Neutrophil (primary cell): ENCODE measurements around the gene RFX3.
A peak's percentile ranks its signal among the peaks of the same experiment; 100 is the strongest.

Experiments used
- H3K27ac ChIP-seq: fragments of 200-600 bp; sonication (generic); 2 replicates; pipeline ENCODE4 v1.5.1; 2016; ENCODE audit warnings: mild to moderate bottlenecking, moderate library complexity
- H3K27me3 ChIP-seq: fragments of 200-600 bp; sonication (generic); 2 replicates; pipeline ENCODE4 v1.6.0; 2016; ENCODE audit warnings: mild to moderate bottlenecking
- H3K36me3 ChIP-seq: fragments of 200-600 bp; sonication (generic); 2 replicates; pipeline ENCODE4 v1.5.1; 2017
- H3K4me1 ChIP-seq, 2 experiments: fragments of 200-600 bp in 1 of 2; sonication (generic) in 1 of 2; 1 replicate in 1 of 2; 2 replicates in 1 of 2; pipeline versions ENCODE4 v1.5.1 to v1.6.1; 2013 to 2016; ENCODE audit warnings: low read depth in 1 of 2, low read length in 1 of 2, mild to moderate bottlenecking in 1 of 2, moderate library complexity in 1 of 2; ENCODE audit not compliant: control insufficient read depth in 1 of 2, insufficient read depth in 1 of 2
- H3K4me3 ChIP-seq, 2 experiments: fragments of 200-600 bp in 1 of 2; sonication (generic) in 1 of 2; 1 replicate in 1 of 2; 2 replicates in 1 of 2; pipeline ENCODE4 v1.5.1; 2013 to 2016; ENCODE audit warnings: low read depth in 1 of 2, low read length in 1 of 2, mild to moderate bottlenecking in 1 of 2, moderate library complexity in 1 of 2
- H3K9me3 ChIP-seq: fragments of 200-600 bp; sonication (generic); 2 replicates; pipeline ENCODE4 v1.5.1; 2016
- TF ChIP-seq, protein P1 (sequence below): fragments of 200-600 bp; sonication (generic); IDR thresholded peaks from 2 replicates; pipeline ENCODE4 v1.5.1; 2016; ENCODE audit warnings: antibody characterized with exemption

The RFX3 gene

GRCh38 chr9:3397766-3398165 is 128.0 kb downstream of the RFX3 start:
- Histone ChIP-seq H3K4me3 (peak overlapping the region; percentile 40 to 46), H3K36me3 (peaks cover 9% of the 10 kb centered on the region), H3K9me3 (no peaks in the 10 kb centered on the region), H3K27me3 (no peaks in the 10 kb centered on the region), H3K4me1 (peaks cover 16 to 17% of the 10 kb centered on the region in 2 experiments), H3K27ac (peak overlapping the region; percentile 80)
- TF ChIP-seq, protein P1, sequence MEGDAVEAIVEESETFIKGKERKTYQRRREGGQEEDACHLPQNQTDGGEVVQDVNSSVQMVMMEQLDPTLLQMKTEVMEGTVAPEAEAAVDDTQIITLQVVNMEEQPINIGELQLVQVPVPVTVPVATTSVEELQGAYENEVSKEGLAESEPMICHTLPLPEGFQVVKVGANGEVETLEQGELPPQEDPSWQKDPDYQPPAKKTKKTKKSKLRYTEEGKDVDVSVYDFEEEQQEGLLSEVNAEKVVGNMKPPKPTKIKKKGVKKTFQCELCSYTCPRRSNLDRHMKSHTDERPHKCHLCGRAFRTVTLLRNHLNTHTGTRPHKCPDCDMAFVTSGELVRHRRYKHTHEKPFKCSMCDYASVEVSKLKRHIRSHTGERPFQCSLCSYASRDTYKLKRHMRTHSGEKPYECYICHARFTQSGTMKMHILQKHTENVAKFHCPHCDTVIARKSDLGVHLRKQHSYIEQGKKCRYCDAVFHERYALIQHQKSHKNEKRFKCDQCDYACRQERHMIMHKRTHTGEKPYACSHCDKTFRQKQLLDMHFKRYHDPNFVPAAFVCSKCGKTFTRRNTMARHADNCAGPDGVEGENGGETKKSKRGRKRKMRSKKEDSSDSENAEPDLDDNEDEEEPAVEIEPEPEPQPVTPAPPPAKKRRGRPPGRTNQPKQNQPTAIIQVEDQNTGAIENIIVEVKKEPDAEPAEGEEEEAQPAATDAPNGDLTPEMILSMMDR, result no peak

GRCh38 chr9:3391414-3391813 is 134.4 kb downstream of the RFX3 start:
- TF ChIP-seq, protein P1, result no peak
- no peak overlapping the region for H3K4me3 ChIP-seq
- no peaks in the 10 kb centered on the region for H3K4me1 ChIP-seq
- no peak overlapping the region for H3K27ac ChIP-seq
- H3K27me3 ChIP-seq, result no peaks in the 10 kb centered on the region
- H3K9me3 ChIP-seq, result no peaks in the 10 kb centered on the region
- H3K36me3 ChIP-seq, result peaks cover 9% of the 10 kb centered on the region

DNA sequence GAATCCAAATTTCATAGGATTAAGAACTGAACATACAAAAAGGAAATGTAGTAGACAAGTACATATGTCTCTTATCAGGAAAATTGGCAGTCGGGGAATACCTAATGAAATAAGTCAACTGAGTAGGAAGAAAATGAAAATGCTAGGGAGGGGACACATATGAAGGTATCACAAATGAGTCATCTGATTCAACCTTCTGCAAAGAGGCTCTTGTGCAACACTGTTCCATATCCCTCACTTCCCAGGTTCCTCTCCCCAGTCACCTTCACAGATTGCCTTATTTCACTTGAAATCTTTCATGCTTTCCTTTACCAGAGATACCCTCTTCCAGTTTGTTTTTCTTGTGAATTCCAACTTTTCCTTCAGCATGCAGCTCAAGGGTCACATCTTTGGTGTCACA is 139.0 kb downstream of the RFX3 start:
- H3K36me3 ChIP-seq, result no peaks in the 10 kb centered on the region
- H3K9me3 ChIP-seq, result no peaks in the 10 kb centered on the region
- no peaks in the 10 kb centered on the region for H3K4me1 ChIP-seq
- H3K27ac ChIP-seq, result no peak overlapping the region
- H3K27me3 ChIP-seq, result no peaks in the 10 kb centered on the region
- no peak overlapping the region for H3K4me3 ChIP-seq
- TF ChIP-seq, protein P1, result no peak

GRCh38 chr9:3385871-3386270 is 139.9 kb downstream of the RFX3 start:
- Histone ChIP-seq H3K36me3 (no peaks in the 10 kb centered on the region), H3K4me3 (no peak overlapping the region), H3K9me3 (no peaks in the 10 kb centered on the region), H3K27me3 (no peaks in the 10 kb centered on the region), H3K4me1 (no peaks in the 10 kb centered on the region), H3K27ac (no peak overlapping the region)
- TF ChIP-seq, protein P1, result no peak

- H3K9me3 ChIP-seq, result no peaks in the 10 kb centered on the region
- TF ChIP-seq, protein P1, result no peak
- no peaks in the 10 kb centered on the region for H3K4me1 ChIP-seq
- H3K4me3 ChIP-seq, result no peak overlapping the region
- no peaks in the 10 kb centered on the region for H3K27me3 ChIP-seq
- no peaks in the 10 kb centered on the region for H3K36me3 ChIP-seq
- no peak overlapping the region for H3K27ac ChIP-seq
Measured at GRCh38 chr9:3371842-3372241, 154.0 kb downstream of the RFX3 start.

GRCh38 chr9:3370715-3371114 is 155.1 kb downstream of the RFX3 start:
- TF ChIP-seq, protein P1, result no peak

More at GRCh38 chr9:3370715-3371114, 155.1 kb downstream of the RFX3 start:
- no peaks in the 10 kb centered on the region for H3K4me1 ChIP-seq
- H3K36me3 ChIP-seq, result no peaks in the 10 kb centered on the region
- H3K4me3 ChIP-seq, result no peak overlapping the region
- H3K27me3 ChIP-seq, result no peaks in the 10 kb centered on the region
- H3K9me3 ChIP-seq, result no peaks in the 10 kb centered on the region
- no peak overlapping the region for H3K27ac ChIP-seq
